BE2C (cell line): ENCODE results near the gene SULT2B1.

Experiments used
- DNase-seq: peaks from one replicate; pipeline ENCODE4 v3.0.0-alpha.2; 2020
- H3K27me3 ChIP-seq: fragments of 250-450 bp; sonication (Bioruptor Pico); 2 replicates; pipeline ENCODE4 v1.5.1; 2020; ENCODE audit warnings: mild to moderate bottlenecking
- H3K36me3 ChIP-seq: fragments of 250-450 bp; sonication (Bioruptor Pico); 2 replicates; pipeline ENCODE4 v1.5.1; 2020; ENCODE audit warnings: mild to moderate bottlenecking
- H3K4me1 ChIP-seq: fragments of 250-450 bp; sonication (Bioruptor Pico); 2 replicates; pipeline ENCODE4 v1.5.1; 2020
- H3K4me3 ChIP-seq: 2 replicates; pipeline ENCODE4 v1.5.1; 2011; ENCODE audit warnings: low read depth, low read length
- H3K9me3 ChIP-seq: fragments of 250-450 bp; sonication (Bioruptor Pico); 2 replicates; pipeline ENCODE4 v1.5.1; 2020
- CTCF ChIP-seq: IDR thresholded peaks from 2 replicates; pipeline ENCODE4 v1.5.1; 2012; ENCODE audit warnings: mild to moderate bottlenecking, low read depth, low read length

Gene SULT2B1

GRCh38 chr19:48624067-48624594 is 72.2 kb downstream of the SULT2B1 start:
- peak; percentile 100 for DNase-seq
- H3K4me3 ChIP-seq = peak overlapping the region; percentile 78
- TF ChIP-seq CTCF = no peak
- H3K36me3 ChIP-seq = no peaks in the 10 kb centered on the region
- no peaks in the 10 kb centered on the region for H3K4me1 ChIP-seq
- H3K9me3 ChIP-seq = no peaks in the 10 kb centered on the region
- no peaks in the 10 kb centered on the region for H3K27me3 ChIP-seq

GRCh38 chr19:48624791-48625723 is 73.1 kb downstream of the SULT2B1 start:
- DNase-seq = no peak
- Histone ChIP-seq H3K9me3 (no peaks in the 10 kb centered on the region), H3K36me3 (no peaks in the 10 kb centered on the region), H3K4me3 (peak overlapping the region; percentile 78), H3K27me3 (no peaks in the 10 kb centered on the region), H3K4me1 (no peaks in the 10 kb centered on the region; the same call in 1 of the 2 replicates)
- TF ChIP-seq CTCF = no peak

- Histone ChIP-seq H3K36me3 (no peaks in the 10 kb centered on the region), H3K4me3 (no peak overlapping the region), H3K4me1 (peaks cover 4% of the 10 kb centered on the region), H3K9me3 (no peaks in the 10 kb centered on the region), H3K27me3 (no peaks in the 10 kb centered on the region)
- DNase-seq = no peak
- no peak for TF ChIP-seq CTCF
These were observed 73.9 kb downstream of the SULT2B1 start for GRCh38 chr19:48625891-48626327.

GRCh38 chr19:48627201-48627864 is 75.4 kb downstream of the SULT2B1 start:
- Histone ChIP-seq H3K9me3 (no peaks in the 10 kb centered on the region), H3K36me3 (no peaks in the 10 kb centered on the region), H3K27me3 (no peaks in the 10 kb centered on the region), H3K4me3 (no peak overlapping the region), H3K4me1 (peaks cover 4% of the 10 kb centered on the region)
- no peak for TF ChIP-seq CTCF
- no peak for DNase-seq

GRCh38 chr19:48627865-48628314 is 75.9 kb downstream of the SULT2B1 start:
- Histone ChIP-seq H3K36me3 (no peaks in the 10 kb centered on the region), H3K4me3 (no peak overlapping the region), H3K9me3 (no peaks in the 10 kb centered on the region), H3K4me1 (peaks cover 4% of the 10 kb centered on the region), H3K27me3 (no peaks in the 10 kb centered on the region)
- DNase-seq = no peak
- no peak for TF ChIP-seq CTCF
